Measurements from ENCODE around the gene TNFSF15. TPM values are rescaled to one million over a fixed set of nuclear protein-coding genes. Genes with fewer than 3 reads are reported as not detected.

TNFSF15 gene
- total and polyA plus RNA-seq, 2 experiments from 2014 or later: 0.06 to 0.07 TPM

- Mint-ChIP-seq H3K4me3 (no peak overlapping the region), H3K4me1 (peaks cover 35% of the 10 kb centered on the region), H3K36me3 (ENCODE audit: low read depth) (no peaks in the 10 kb centered on the region), H3K9me3 (no peaks in the 10 kb centered on the region), H3K27me3 (ENCODE audit: insufficient read depth, low read depth, poor library complexity) (peaks cover 6% of the 10 kb centered on the region), H3K27ac (no peak overlapping the region)
- peak overlapping the region; percentile 87 for H2AFZ ChIP-seq
- no peaks in the 10 kb centered on the region for H3F3A ChIP-seq (replicated peaks; ENCODE audit: low read depth)
- H3K4me2 ChIP-seq: peak overlapping the region; percentile 68; the same call in 1 of the 2 replicates
- H3K4me1 ChIP-seq (ENCODE audit: insufficient read depth): peaks cover 31% of the 10 kb centered on the region
- no peaks in the 10 kb centered on the region for H3K27me3 ChIP-seq (ENCODE audit: insufficient read depth)
- no peak for DNase-seq (ENCODE audit: low spot score)
- ATAC-seq: no peak
- no peaks in the 10 kb centered on the region for H3K79me2 ChIP-seq (replicated peaks; ENCODE audit: insufficient read depth)
- no peak overlapping the region for H3K4me3 ChIP-seq
- H3K9me2 ChIP-seq (ENCODE audit: insufficient read depth): peaks cover 8% of the 10 kb centered on the region; the same call in 1 of the 2 replicates
- TF ChIP-seq STAT1 (IDR thresholded peaks at IDR 0.05; ENCODE audit: unreplicated experiment) (no peak), ZNF114 (CRISPR knock-in tag; IDR thresholded peaks at IDR 0.05) (no peak), ZNF462 (CRISPR knock-in tag; IDR thresholded peaks at IDR 0.05) (no peak), CTCF (conservative IDR thresholded peaks at IDR 0.05; ENCODE audit: low read depth in 2 of 2) (no peak), EZH2 (IDR thresholded peaks at IDR 0.05; ENCODE audit: low read depth, unreplicated experiment) (no peak), ZNF331 (CRISPR knock-in tag; IDR thresholded peaks at IDR 0.05; ENCODE audit: low read depth) (no peak), EZH2phosphoT487 (IDR thresholded peaks at IDR 0.05; ENCODE audit: unreplicated experiment) (no peak), POLR2AphosphoS5 (IDR thresholded peaks at IDR 0.05; ENCODE audit: low read depth) (no peak), CREB1 (CRISPR knock-in tag; IDR thresholded peaks at IDR 0.05; ENCODE audit: low read depth) (no peak), NANOG (IDR thresholded peaks at IDR 0.05; ENCODE audit: borderline replicate concordance) (no peak), JUNB (IDR thresholded peaks at IDR 0.05; ENCODE audit: unreplicated experiment) (no peak), ETS1 (IDR thresholded peaks at IDR 0.05) (no peak), REST (IDR thresholded peaks at IDR 0.05; ENCODE audit: unreplicated experiment) (no peak)
- H3K36me3 ChIP-seq (ENCODE audit: insufficient read depth): no peaks in the 10 kb centered on the region
- no peaks in the 10 kb centered on the region for H4K20me1 ChIP-seq (replicated peaks; ENCODE audit: insufficient read depth)
- no peak overlapping the region for H3K27ac ChIP-seq (ENCODE audit: low read depth)
Measured at GRCh38 chr9:114806526-114806900, 674 bp upstream of the TNFSF15 start.

All from GM23338 (cell line).